Loucy (cell line): ENCODE results near the gene ACTRT2.

Experiments used
- H2AFZ ChIP-seq: fragments of 200-600 bp; sonication (generic); 2 replicates; pipeline ENCODE4 v1.6.0; 2016; ENCODE audit warnings: antibody characterized with exemption, mild to moderate bottlenecking, low read length, moderate library complexity
- H3F3A ChIP-seq: fragments of 200-600 bp; 2 replicates; pipeline ENCODE4 v1.6.0; 2016; ENCODE audit warnings: antibody characterized with exemption, low read depth, mild to moderate bottlenecking
- H3K27me3 ChIP-seq: fragments of 200-600 bp; sonication (generic); 2 replicates; pipeline ENCODE4 v1.6.1; 2014; ENCODE audit warnings: low read length, mild to moderate bottlenecking; ENCODE audit not compliant: insufficient read depth, poor library complexity, severe bottlenecking
- H3K36me3 ChIP-seq: fragments of 200-600 bp; sonication (generic); 2 replicates; pipeline ENCODE4 v1.6.1; 2016; ENCODE audit warnings: low read length; ENCODE audit not compliant: insufficient read depth
- H3K4me1 ChIP-seq: fragments of 200-600 bp; sonication (generic); 2 replicates; pipeline ENCODE4 v1.5.1; 2014; ENCODE audit warnings: low read length, mild to moderate bottlenecking; ENCODE audit not compliant: insufficient read depth, poor library complexity, severe bottlenecking
- H3K4me2 ChIP-seq: fragments of 200-600 bp; sonication (generic); 2 replicates; pipeline ENCODE4 v1.6.0; 2014; ENCODE audit warnings: antibody characterized with exemption, low read length, low read depth, mild to moderate bottlenecking; ENCODE audit not compliant: poor library complexity, severe bottlenecking
- H3K4me3 ChIP-seq: fragments of 200-600 bp; sonication (generic); 2 replicates; pipeline ENCODE4 v1.5.1; 2014; ENCODE audit warnings: low read length, mild to moderate bottlenecking, mixed read lengths; ENCODE audit not compliant: poor library complexity, severe bottlenecking
- H3K79me2 ChIP-seq: fragments of 200-600 bp; sonication (generic); 2 replicates; pipeline ENCODE4 v1.6.1; 2014; ENCODE audit warnings: low read length; ENCODE audit not compliant: insufficient read depth
- H3K9ac ChIP-seq: fragments of 200-600 bp; sonication (generic); 2 replicates; pipeline ENCODE4 v1.6.0; 2014; ENCODE audit warnings: mild to moderate bottlenecking, low read depth, low read length, moderate library complexity; ENCODE audit not compliant: poor library complexity, severe bottlenecking
- H3K9me2 ChIP-seq: fragments of 200-600 bp; sonication (generic); replicated peaks from 2 replicates; pipeline ENCODE4 v1.6.1; 2016; ENCODE audit warnings: low read depth, low read length, mixed read lengths
- H3K9me3 ChIP-seq: fragments of 200-600 bp; sonication (generic); 2 replicates; pipeline ENCODE4 v1.6.1; 2014; ENCODE audit warnings: mild to moderate bottlenecking, antibody characterized with exemption, low read length, low read depth; ENCODE audit not compliant: insufficient read depth
- H4K20me1 ChIP-seq: fragments of 200-600 bp; sonication (generic); 2 replicates; pipeline ENCODE4 v1.6.0; 2014; ENCODE audit warnings: antibody characterized with exemption, low read length, mild to moderate bottlenecking; ENCODE audit not compliant: insufficient read depth, poor library complexity, severe bottlenecking
- EZH2phosphoT487 ChIP-seq: fragments of 200-600 bp; IDR thresholded peaks from 2 replicates; pipeline ENCODE4 v1.6.1; 2018; ENCODE audit warnings: antibody characterized with exemption, mild to moderate bottlenecking, moderate library complexity, borderline replicate concordance
- TF ChIP-seq, protein P1 (sequence below): fragments of 200-600 bp; sonication (generic); conservative IDR thresholded peaks from 2 replicates; pipeline ENCODE4 v1.5.1; 2014; ENCODE audit warnings: mild to moderate bottlenecking, antibody characterized with exemption, low read length

The ACTRT2 gene

DNA sequence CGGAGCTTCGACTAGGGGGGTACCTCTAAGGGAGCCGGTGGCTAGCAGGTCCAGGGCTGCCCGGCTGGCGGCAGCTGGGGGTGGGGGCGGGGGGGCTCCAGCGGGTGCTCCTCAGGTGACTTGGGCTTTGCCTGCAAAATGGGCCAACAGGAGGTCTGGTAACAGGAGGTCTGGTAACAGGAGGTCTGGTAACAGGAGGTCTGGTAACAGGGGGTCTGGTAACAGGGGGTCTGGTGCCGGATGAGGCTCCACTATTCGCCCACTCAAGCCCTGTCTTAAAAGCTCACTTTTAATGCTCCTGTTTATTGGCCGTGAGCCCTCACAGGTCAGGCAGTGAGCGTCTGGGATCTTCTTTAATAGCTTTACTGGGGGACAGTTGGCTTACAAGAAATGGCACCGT is 40.4 kb upstream of the ACTRT2 start:
- Histone ChIP-seq H3K27me3 (no peaks in the 10 kb centered on the region), H3K9me3 (no peaks in the 10 kb centered on the region)

DNA sequence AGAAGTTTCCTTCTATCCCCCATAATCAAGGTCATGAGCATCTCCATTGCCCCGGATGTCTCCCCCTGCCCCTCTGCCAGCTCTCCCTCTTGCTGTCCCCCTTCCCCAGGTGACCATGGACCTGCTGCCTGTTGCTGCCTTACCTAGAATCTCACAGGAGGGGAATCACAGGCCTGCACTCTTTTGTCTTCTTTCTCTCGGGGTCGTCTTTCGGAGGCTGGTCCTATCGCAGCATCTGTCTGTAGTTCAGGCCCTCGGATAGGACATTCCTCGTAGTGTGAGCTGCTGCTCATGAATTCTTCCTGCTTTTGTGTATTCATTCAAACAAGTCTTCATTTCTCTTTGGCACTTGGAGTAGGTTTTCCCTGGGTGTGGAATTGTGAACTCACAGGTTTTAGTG is 39.9 kb upstream of the ACTRT2 start:
- no peaks in the 10 kb centered on the region for H3F3A ChIP-seq
- H4K20me1 ChIP-seq = no peaks in the 10 kb centered on the region
- TF ChIP-seq, protein P1, sequence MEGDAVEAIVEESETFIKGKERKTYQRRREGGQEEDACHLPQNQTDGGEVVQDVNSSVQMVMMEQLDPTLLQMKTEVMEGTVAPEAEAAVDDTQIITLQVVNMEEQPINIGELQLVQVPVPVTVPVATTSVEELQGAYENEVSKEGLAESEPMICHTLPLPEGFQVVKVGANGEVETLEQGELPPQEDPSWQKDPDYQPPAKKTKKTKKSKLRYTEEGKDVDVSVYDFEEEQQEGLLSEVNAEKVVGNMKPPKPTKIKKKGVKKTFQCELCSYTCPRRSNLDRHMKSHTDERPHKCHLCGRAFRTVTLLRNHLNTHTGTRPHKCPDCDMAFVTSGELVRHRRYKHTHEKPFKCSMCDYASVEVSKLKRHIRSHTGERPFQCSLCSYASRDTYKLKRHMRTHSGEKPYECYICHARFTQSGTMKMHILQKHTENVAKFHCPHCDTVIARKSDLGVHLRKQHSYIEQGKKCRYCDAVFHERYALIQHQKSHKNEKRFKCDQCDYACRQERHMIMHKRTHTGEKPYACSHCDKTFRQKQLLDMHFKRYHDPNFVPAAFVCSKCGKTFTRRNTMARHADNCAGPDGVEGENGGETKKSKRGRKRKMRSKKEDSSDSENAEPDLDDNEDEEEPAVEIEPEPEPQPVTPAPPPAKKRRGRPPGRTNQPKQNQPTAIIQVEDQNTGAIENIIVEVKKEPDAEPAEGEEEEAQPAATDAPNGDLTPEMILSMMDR = no peak
- H3K27me3 ChIP-seq = no peaks in the 10 kb centered on the region
- H3K9me3 ChIP-seq = no peaks in the 10 kb centered on the region
- no peaks in the 10 kb centered on the region for H3K79me2 ChIP-seq
- no peak overlapping the region for H3K9ac ChIP-seq
- no peaks in the 10 kb centered on the region for H3K36me3 ChIP-seq
- H3K4me2 ChIP-seq = no peak overlapping the region
- no peak overlapping the region for H2AFZ ChIP-seq
- no peaks in the 10 kb centered on the region for H3K9me2 ChIP-seq
- H3K4me1 ChIP-seq = no peaks in the 10 kb centered on the region
- H3K4me3 ChIP-seq = no peak overlapping the region

More for the DNA sequence above, 40.4 kb upstream of the ACTRT2 start:
- Histone ChIP-seq H3K4me3 (no peak overlapping the region), H3K4me2 (no peak overlapping the region), H3K4me1 (no peaks in the 10 kb centered on the region), H3K9me2 (no peaks in the 10 kb centered on the region), H3F3A (no peaks in the 10 kb centered on the region), H3K9ac (no peak overlapping the region), H3K79me2 (no peaks in the 10 kb centered on the region), H3K36me3 (no peaks in the 10 kb centered on the region), H2AFZ (no peak overlapping the region), H4K20me1 (no peaks in the 10 kb centered on the region)
- TF ChIP-seq, protein P1 = no peak
- TF ChIP-seq EZH2phosphoT487 = no peak

DNA sequence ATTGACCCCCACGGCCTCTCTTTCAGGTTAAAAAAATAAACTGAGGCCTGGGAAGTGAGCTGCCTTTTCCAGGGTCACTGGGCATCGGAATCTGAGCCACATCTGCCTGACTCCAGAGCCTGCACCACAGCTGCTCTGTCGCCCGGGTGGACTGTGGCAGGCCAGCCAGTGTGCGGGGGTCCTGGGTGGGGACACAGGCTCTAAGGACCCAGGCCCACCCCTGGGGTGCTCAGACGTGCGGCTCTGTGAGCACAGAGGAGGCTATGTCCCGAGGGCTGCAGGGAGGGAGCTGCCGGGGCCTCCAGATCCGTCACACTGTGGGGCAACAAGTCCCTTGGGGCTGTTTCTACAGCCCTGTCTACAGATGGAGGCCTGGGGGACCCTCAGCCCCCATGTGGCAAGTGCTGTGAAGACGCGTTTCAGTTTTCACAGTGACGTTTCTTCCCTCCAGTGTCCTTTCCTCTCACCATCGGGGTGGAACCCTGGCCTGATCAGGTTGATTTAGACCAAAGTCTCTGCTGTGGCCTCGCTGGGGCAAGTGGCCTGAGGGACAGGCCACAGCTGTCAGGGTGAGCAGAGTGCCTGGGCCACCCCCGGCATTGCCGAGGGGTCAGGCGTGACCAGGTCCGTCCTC is 39.2 kb upstream of the ACTRT2 start:
- H3K4me2 ChIP-seq = no peak overlapping the region
- no peak overlapping the region for H3K4me3 ChIP-seq
- H2AFZ ChIP-seq = no peak overlapping the region
- H3K27me3 ChIP-seq = no peaks in the 10 kb centered on the region
- no peaks in the 10 kb centered on the region for H3K4me1 ChIP-seq
- H3F3A ChIP-seq = no peaks in the 10 kb centered on the region
- H3K9me3 ChIP-seq = no peaks in the 10 kb centered on the region
- no peaks in the 10 kb centered on the region for H3K79me2 ChIP-seq
- H4K20me1 ChIP-seq = no peaks in the 10 kb centered on the region
- no peaks in the 10 kb centered on the region for H3K9me2 ChIP-seq
- H3K36me3 ChIP-seq = no peaks in the 10 kb centered on the region
- TF ChIP-seq, protein P1 = no peak
- TF ChIP-seq EZH2phosphoT487 = no peak
- H3K9ac ChIP-seq = no peak overlapping the region
